ENCODE data around the gene CDC25C. TPM values are rescaled to one million over a fixed set of nuclear protein-coding genes. Genes with fewer than 3 reads are reported as not detected.

The CDC25C gene
- total RNA-seq, 1 experiment from 2014 or later, result 22.7 TPM

GRCh38 chr5:138273834-138274188 lies 57.8 kb downstream of the CDC25C start:
- intact Hi-C loops (cut with micrococcal nuclease; ENCODE audit: unreplicated experiment), result no loop called here
- H3K36me3 ChIP-seq (ENCODE audit: control insufficient read depth, insufficient read depth, low read length), result no peaks in the 10 kb centered on the region
- peak overlapping the region; percentile 49 for H3K4me3 ChIP-seq (ENCODE audit: low read depth, low read length)
- peak overlapping the region; percentile 58 for H3K4me3 Mint-ChIP-seq (ENCODE audit: unreplicated experiment)
- BruUV-seq (replicated peaks), result no TSS peak
- H3K9me3 ChIP-seq, result no peaks in the 10 kb centered on the region
- H3K27ac Mint-ChIP-seq (ENCODE audit: unreplicated experiment), result no peak overlapping the region
- ChIA-PET POLR2A (no interaction called here), CTCF (interaction anchor here (0.6 to 1.0 kb wide), 2 partner anchors 9 to 81 kb away, joined by 4 to 9 read pairs; no protein-coding TSS in a partner anchor)
- no peaks in the 10 kb centered on the region for H3K9me3 Mint-ChIP-seq (ENCODE audit: unreplicated experiment)
- H3K27me3 ChIP-seq (replicated peaks; ENCODE audit: control insufficient read depth, insufficient read depth, low read length), result no peaks in the 10 kb centered on the region
- peaks cover 7% of the 10 kb centered on the region for H3K4me1 Mint-ChIP-seq (ENCODE audit: low read depth, unreplicated experiment)
- H3K4me1 ChIP-seq, result 0 out of 2 replicates have a peak, but pooled peaks cover 5% of the 10 kb centered on the region
- H3K36me3 Mint-ChIP-seq (ENCODE audit: insufficient read depth, unreplicated experiment), result no peaks in the 10 kb centered on the region
- no peaks in the 10 kb centered on the region for H3K27me3 Mint-ChIP-seq (ENCODE audit: insufficient read depth, unreplicated experiment)
- no peak for DNase-seq
- no peak for TF ChIP-seq CTCF (IDR thresholded peaks at IDR 0.05; ENCODE audit: insufficient read depth in 1 of 2, low read depth in 1 of 2, low read length in 1 of 2, severe bottlenecking in 1 of 2, unreplicated experiment in 1 of 2)

- intact Hi-C loops (cut with micrococcal nuclease; ENCODE audit: unreplicated experiment), result no loop called here
- H3K4me3 ChIP-seq (ENCODE audit: low read depth, low read length), result no peak overlapping the region
- POLR2A ChIA-PET, result no interaction called here
- H3K27me3 ChIP-seq (replicated peaks; ENCODE audit: control insufficient read depth, insufficient read depth, low read length), result no peaks in the 10 kb centered on the region
- CTCF ChIA-PET, result no interaction called here
- no TSS peak for BruUV-seq (replicated peaks)
- no peaks in the 10 kb centered on the region for H3K36me3 ChIP-seq (ENCODE audit: control insufficient read depth, insufficient read depth, low read length)
- no peak overlapping the region for H3K27ac Mint-ChIP-seq (ENCODE audit: unreplicated experiment)
- H3K4me1 ChIP-seq, result 0 out of 2 replicates have a peak, but pooled peaks cover 5% of the 10 kb centered on the region
- no peaks in the 10 kb centered on the region for H3K27me3 Mint-ChIP-seq (ENCODE audit: insufficient read depth, unreplicated experiment)
- no peaks in the 10 kb centered on the region for H3K36me3 Mint-ChIP-seq (ENCODE audit: insufficient read depth, unreplicated experiment)
- H3K9me3 ChIP-seq, result no peaks in the 10 kb centered on the region
- peaks cover 7% of the 10 kb centered on the region for H3K4me1 Mint-ChIP-seq (ENCODE audit: low read depth, unreplicated experiment)
- H3K9me3 Mint-ChIP-seq (ENCODE audit: unreplicated experiment), result no peaks in the 10 kb centered on the region
- TF ChIP-seq CTCF (IDR thresholded peaks at IDR 0.05; ENCODE audit: insufficient read depth in 1 of 2, low read depth in 1 of 2, low read length in 1 of 2, severe bottlenecking in 1 of 2, unreplicated experiment in 1 of 2), result no peak
- no peak overlapping the region for H3K4me3 Mint-ChIP-seq (ENCODE audit: unreplicated experiment)
- no peak for DNase-seq
Observed at GRCh38 chr5:138272681-138273080, 58.9 kb downstream of the CDC25C start.

GRCh38 chr5:138271281-138271680 lies 60.3 kb downstream of the CDC25C start:
- H3K4me1 Mint-ChIP-seq (ENCODE audit: low read depth, unreplicated experiment), result peaks cover 7% of the 10 kb centered on the region
- H3K4me3 Mint-ChIP-seq (ENCODE audit: unreplicated experiment), result no peak overlapping the region
- no peak for TF ChIP-seq CTCF (IDR thresholded peaks at IDR 0.05; ENCODE audit: insufficient read depth in 1 of 2, low read depth in 1 of 2, low read length in 1 of 2, severe bottlenecking in 1 of 2, unreplicated experiment in 1 of 2)
- H3K27ac Mint-ChIP-seq (ENCODE audit: unreplicated experiment), result no peak overlapping the region
- Histone ChIP-seq H3K4me1 (0 out of 2 replicates have a peak, but pooled peaks cover 5% of the 10 kb centered on the region), H3K4me3 (ENCODE audit: low read depth, low read length) (no peak overlapping the region), H3K36me3 (ENCODE audit: control insufficient read depth, insufficient read depth, low read length) (no peaks in the 10 kb centered on the region), H3K27me3 (replicated peaks; ENCODE audit: control insufficient read depth, insufficient read depth, low read length) (no peaks in the 10 kb centered on the region), H3K9me3 (no peaks in the 10 kb centered on the region)
- no peaks in the 10 kb centered on the region for H3K9me3 Mint-ChIP-seq (ENCODE audit: unreplicated experiment)
- no peaks in the 10 kb centered on the region for H3K36me3 Mint-ChIP-seq (ENCODE audit: insufficient read depth, unreplicated experiment)
- intact Hi-C loops (cut with micrococcal nuclease; ENCODE audit: unreplicated experiment), result no loop called here
- no peaks in the 10 kb centered on the region for H3K27me3 Mint-ChIP-seq (ENCODE audit: insufficient read depth, unreplicated experiment)
- ChIA-PET CTCF (no interaction called here), POLR2A (no interaction called here)
- DNase-seq, result peak in 1 of 2 experiments; percentile 6
- BruUV-seq (replicated peaks), result no TSS peak

All from Caco-2 (cell line).